NCI-H1105 treated with DMSO at 0.1 percent for 48 hours (cell line): ENCODE data around the gene TRIM67.

ENCODE experiments used
- DNase-seq: peaks from one replicate; lab custom pipeline; 2025; lab: John Stamatoyannopoulos, UW

TRIM67 gene

GRCh38 chr1:231183639-231184590 is 22.1 kb downstream of the TRIM67 start:
- DNase-seq, result no peak

DNA sequence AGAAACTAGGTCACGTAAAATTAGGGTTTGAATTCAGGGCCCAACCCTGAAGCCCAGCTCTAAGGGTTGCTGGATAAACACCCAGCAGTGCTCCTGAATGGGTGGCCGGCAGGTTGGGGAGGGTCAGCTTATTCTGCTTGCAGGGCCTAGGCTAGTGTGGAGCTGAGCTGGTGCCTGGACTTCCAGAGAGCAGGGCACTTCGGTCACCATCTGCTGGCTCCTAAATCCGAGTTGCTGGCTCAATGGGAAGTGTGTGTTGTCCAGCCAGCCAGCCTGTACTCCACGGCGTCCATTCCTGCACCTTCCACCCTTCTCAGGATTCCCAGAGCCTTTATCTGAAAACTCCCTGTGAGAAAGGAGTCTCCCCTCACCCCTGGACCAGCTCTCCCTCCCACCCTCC is 23.0 kb downstream of the TRIM67 start:
- DNase-seq, result no peak

DNA sequence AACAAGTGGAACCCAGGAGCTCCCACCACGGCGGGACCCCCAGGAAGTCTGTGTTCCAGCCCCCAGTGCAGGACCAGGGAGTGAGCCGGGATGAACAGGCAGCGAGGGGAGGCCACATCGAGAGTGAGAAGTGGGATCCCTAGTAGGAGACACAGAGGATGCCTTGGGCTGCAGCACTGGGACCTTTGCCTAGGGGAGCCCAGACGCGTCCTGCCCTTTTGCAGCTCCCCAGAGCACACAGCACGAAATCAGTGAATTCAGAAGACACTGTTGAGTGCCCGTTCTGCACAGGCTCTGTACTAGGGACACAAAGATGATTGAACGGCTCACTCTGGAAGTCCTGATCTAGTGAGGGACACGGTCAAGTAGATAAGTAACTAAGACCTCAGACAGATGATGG is 23.5 kb downstream of the TRIM67 start:
- DNase-seq, result no peak

- no peak for DNase-seq
Measured at GRCh38 chr1:231186356-231187115, 24.7 kb downstream of the TRIM67 start.

DNA sequence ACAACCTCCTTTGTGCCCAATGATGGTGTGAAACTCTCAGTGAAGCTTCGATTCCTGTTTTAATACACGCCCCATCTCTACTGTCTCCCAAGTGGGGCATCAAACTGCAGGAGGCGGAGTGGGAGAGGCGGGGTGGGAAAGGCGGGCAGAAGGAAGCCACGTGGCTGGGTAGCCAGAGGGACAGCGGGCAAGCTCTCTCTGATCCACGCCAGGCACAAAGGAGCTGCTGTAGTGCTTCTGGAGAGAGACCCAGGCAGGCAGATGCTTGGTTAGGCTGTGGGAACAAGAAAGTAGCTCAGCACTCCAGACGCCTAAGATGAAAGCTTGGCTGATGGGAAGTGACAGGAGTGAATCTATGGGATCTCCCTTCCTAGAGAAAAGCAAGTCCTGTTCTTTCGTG is 25.7 kb downstream of the TRIM67 start:
- no peak for DNase-seq

- no peak for DNase-seq
Measured at GRCh38 chr1:231188072-231188471, 26.2 kb downstream of the TRIM67 start.

- no peak for DNase-seq
Measured at GRCh38 chr1:231188768-231189167, 26.9 kb downstream of the TRIM67 start.

GRCh38 chr1:231189683-231190270 is 27.9 kb downstream of the TRIM67 start:
- DNase-seq, result no peak

DNA sequence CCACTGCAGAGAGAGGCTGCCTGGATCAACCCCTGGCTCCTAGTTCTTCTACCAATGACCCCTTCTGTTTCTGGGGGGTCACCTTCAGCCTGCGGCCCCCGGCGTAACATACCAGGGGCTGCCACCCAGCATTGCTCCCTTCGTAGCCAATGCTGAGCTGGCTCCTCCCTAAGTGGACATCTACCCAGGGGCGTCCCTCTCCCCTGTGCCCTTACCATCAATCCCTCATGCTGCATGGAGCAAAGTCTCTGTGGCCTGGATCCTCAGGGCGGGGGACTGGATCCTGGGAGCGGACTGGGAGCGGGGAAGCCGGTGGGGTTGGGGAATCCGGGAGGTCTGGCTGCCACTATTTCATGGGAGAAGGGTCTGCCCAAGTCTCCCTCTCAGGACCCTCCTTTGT is 28.6 kb downstream of the TRIM67 start:
- DNase-seq, result no peak

- peak; percentile 30 for DNase-seq
Measured at GRCh38 chr1:231192620-231193163, 30.8 kb downstream of the TRIM67 start.

- no peak for DNase-seq
Measured at GRCh38 chr1:231193710-231194340, 32.0 kb downstream of the TRIM67 start.

- DNase-seq, result no peak
Measured at GRCh38 chr1:231194476-231194842, 32.6 kb downstream of the TRIM67 start.

DNA sequence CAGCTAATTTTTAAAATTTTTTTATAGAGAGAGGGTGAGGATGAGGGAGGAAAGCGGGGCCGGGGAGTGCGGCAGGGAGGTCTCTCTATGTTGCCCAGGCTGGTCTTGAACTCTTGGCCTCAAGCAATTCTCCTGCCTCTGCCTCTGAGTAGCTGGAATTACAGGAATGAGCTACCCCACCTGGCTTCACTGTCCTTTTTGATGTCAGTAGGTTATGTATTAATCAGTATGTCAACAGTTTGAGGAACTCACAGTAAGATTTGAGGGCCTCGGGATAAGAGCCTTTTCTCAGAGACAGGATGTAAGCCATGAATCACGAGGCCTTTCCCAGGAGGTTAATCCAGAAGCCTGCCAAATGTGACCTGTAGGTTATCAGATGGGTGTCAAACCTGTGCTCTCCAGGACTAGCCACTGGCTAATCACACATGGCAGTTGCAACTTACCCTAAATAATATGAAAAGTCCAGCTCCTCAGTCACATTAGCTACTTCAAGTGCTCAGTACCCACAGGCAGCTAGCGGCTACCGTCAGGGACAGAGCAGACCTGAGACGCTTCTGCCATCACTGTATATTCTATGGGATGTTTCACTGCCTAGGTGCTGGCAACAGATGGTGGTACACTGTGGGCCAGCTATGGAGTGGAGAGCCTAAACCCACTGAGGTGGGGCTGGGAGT is 33.1 kb downstream of the TRIM67 start:
- no peak for DNase-seq

GRCh38 chr1:231196307-231196706 is 34.4 kb downstream of the TRIM67 start:
- no peak for DNase-seq

GRCh38 chr1:231196728-231197127 is 34.9 kb downstream of the TRIM67 start:
- DNase-seq, result no peak

GRCh38 chr1:231199868-231200267 is 38.0 kb downstream of the TRIM67 start:
- DNase-seq, result no peak

- no peak for DNase-seq
Measured at GRCh38 chr1:231200388-231201031, 38.7 kb downstream of the TRIM67 start.

DNA sequence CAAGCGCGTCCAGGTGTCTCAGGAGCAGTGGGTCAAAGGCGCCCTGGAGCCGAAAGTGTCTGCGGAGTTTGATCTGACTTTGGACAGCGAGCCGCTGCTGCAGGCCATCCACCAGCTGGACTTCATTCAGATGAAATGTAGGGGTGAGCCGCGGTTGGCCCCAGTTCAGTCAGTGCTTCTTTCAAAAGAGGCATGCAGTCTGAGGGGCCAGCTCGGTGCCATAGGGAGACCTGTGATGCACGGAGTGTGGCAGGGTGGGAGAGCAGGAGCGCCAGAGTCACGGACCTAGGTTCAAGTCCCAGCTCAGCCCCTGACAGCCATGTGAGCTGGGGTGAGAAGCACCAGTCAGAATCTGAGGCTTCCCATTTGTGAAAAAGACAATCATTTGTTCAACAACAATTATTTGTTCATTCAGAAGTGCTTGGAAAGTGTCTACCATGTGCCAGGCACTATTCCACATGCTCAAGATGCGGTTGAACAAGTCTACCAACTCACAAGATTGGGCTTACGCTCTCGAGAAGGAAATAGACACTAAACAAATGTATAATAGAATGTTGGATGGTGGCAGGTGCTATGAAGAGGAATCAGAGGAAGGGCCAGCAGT is 39.6 kb downstream of the TRIM67 start:
- no peak for DNase-seq

GRCh38 chr1:231201979-231202633 is 40.2 kb downstream of the TRIM67 start:
- DNase-seq, result no peak
